WTC11 (cell line): ENCODE data around the gene SYPL1. TPM values are rescaled to one million over a fixed set of nuclear protein-coding genes. Genes with fewer than 3 reads are reported as not detected.

Experiments used
- ATAC-seq: fragments of 200-7000 bp; cut with Tn5 transposase; 2 replicates; pipeline ENCODE4 v1.10.0; 2021; ENCODE audit warnings: mild to moderate bottlenecking, moderate library complexity
- CTCF ChIA-PET: fragments of 300-600 bp; sonication (Branson Sonifier 250); formaldehyde crosslinking; loops from one replicate; lab custom pipeline; 2021; ENCODE audit warnings: antibody characterized with exemption; lab: Charles Lee
- POLR2A ChIA-PET: fragments of 350-600 bp; sonication (Branson Sonifier 250); formaldehyde crosslinking; loops from one replicate; lab custom pipeline; 2021; ENCODE audit warnings: antibody characterized with exemption; lab: Charles Lee
- DNase-seq: peaks from one replicate; pipeline ENCODE4 v3.0.0; 2021; ENCODE audit warnings: low spot score
- H3K27ac Mint-ChIP-seq: 2 replicates; pipeline ENCODE4 v1.8.0; 2021; ENCODE audit warnings: mixed read lengths
- H3K27me3 Mint-ChIP-seq: 2 replicates; pipeline ENCODE4 v1.8.0; 2021; ENCODE audit warnings: low read depth, mild to moderate bottlenecking, moderate library complexity, mixed read lengths
- H3K36me3 Mint-ChIP-seq: 2 replicates; pipeline ENCODE4 v1.8.0; 2021; ENCODE audit warnings: mixed read lengths
- H3K4me1 Mint-ChIP-seq: 2 replicates; pipeline ENCODE4 v1.8.0; 2022; ENCODE audit warnings: mixed read lengths
- H3K4me3 Mint-ChIP-seq: 2 replicates; pipeline ENCODE4 v1.8.0; 2021; ENCODE audit warnings: mild to moderate bottlenecking, moderate library complexity, mixed read lengths
- H3K9me3 Mint-ChIP-seq: 2 replicates; pipeline ENCODE4 v1.8.0; 2021; ENCODE audit warnings: mixed read lengths
- CREM ChIP-seq: sonication (generic); formaldehyde crosslinking; IDR thresholded peaks from 2 replicates; pipeline ENCODE4 v1.8.1; 2022; ENCODE audit warnings: mild to moderate bottlenecking, missing genetic modification reagents, moderate library complexity
- FOXP1 ChIP-seq: sonication (generic); formaldehyde crosslinking; IDR thresholded peaks from 2 replicates; pipeline ENCODE4 v1.8.0; 2022; ENCODE audit warnings: missing genetic modification reagents, mild to moderate bottlenecking, moderate library complexity, borderline replicate concordance
- JUN ChIP-seq: sonication (generic); formaldehyde crosslinking; IDR thresholded peaks from 2 replicates; pipeline ENCODE4 v1.8.0; 2023; ENCODE audit warnings: mild to moderate bottlenecking, missing genetic modification reagents
- KAT7 ChIP-seq: sonication (generic); formaldehyde crosslinking; IDR thresholded peaks from 2 replicates; pipeline ENCODE4 v1.8.1; 2023; ENCODE audit warnings: missing genetic modification reagents, mild to moderate bottlenecking, borderline replicate concordance
- NFATC4 ChIP-seq: fragments of 250-450 bp; sonication (Bioruptor Pico); IDR thresholded peaks from 2 replicates; pipeline ENCODE4 v1.9.0; 2021; ENCODE audit warnings: mild to moderate bottlenecking
- NR1H2 ChIP-seq: sonication (generic); formaldehyde crosslinking; IDR thresholded peaks from 2 replicates; pipeline ENCODE4 v1.9.0; 2021; ENCODE audit warnings: mild to moderate bottlenecking, moderate library complexity, missing genetic modification reagents
- NR3C1 ChIP-seq: sonication (generic); formaldehyde crosslinking; conservative IDR thresholded peaks from 2 replicates; pipeline ENCODE4 v1.8.1; 2023; ENCODE audit warnings: low read depth, mild to moderate bottlenecking, missing genetic modification reagents
- PRRX2 ChIP-seq: fragments of 250-450 bp; sonication (Bioruptor Pico); IDR thresholded peaks from 2 replicates; pipeline ENCODE4 v1.8.0; 2021; ENCODE audit warnings: mild to moderate bottlenecking
- RELA ChIP-seq: sonication (generic); formaldehyde crosslinking; IDR thresholded peaks from 2 replicates; pipeline ENCODE4 v1.8.1; 2022; ENCODE audit warnings: missing genetic modification reagents, mild to moderate bottlenecking, borderline replicate concordance
- SMAD3 ChIP-seq: sonication (generic); formaldehyde crosslinking; IDR thresholded peaks from 2 replicates; pipeline ENCODE4 v1.8.0; 2022; ENCODE audit warnings: missing genetic modification reagents, mild to moderate bottlenecking, borderline replicate concordance
- TCF7 ChIP-seq: sonication (generic); formaldehyde crosslinking; IDR thresholded peaks from 2 replicates; pipeline ENCODE4 v1.8.0; 2022; ENCODE audit warnings: mild to moderate bottlenecking, low read depth, missing genetic modification reagents, moderate library complexity
- TP53 ChIP-seq: sonication (generic); formaldehyde crosslinking; IDR thresholded peaks from 2 replicates; pipeline ENCODE4 v1.8.1; 2023; ENCODE audit warnings: mild to moderate bottlenecking, missing genetic modification reagents
- ZNF317 ChIP-seq: sonication (generic); formaldehyde crosslinking; IDR thresholded peaks from 2 replicates; pipeline ENCODE4 v1.8.1; 2023; ENCODE audit warnings: low read depth, mild to moderate bottlenecking, moderate library complexity, missing genetic modification reagents, borderline replicate concordance
- total RNA-seq: library from RNA; stranded (reverse); gene quantifications from 3 replicates; pipeline ENCODE4 v1.2.3, GENCODE V29; 2021
- TF ChIP-seq, protein P1 (sequence below): fragments of 250-450 bp; sonication (Bioruptor Pico); conservative IDR thresholded peaks from 2 replicates; pipeline ENCODE4 v1.9.0; 2021; ENCODE audit warnings: mild to moderate bottlenecking
- TF ChIP-seq, protein P2 (sequence below): sonication (generic); formaldehyde crosslinking; IDR thresholded peaks from 2 replicates; pipeline ENCODE4 v1.8.1; 2023; ENCODE audit warnings: mild to moderate bottlenecking, missing genetic modification reagents, moderate library complexity
- TF ChIP-seq, protein P3 (sequence below): sonication (generic); formaldehyde crosslinking; IDR thresholded peaks from 2 replicates; pipeline ENCODE4 v1.8.1; 2022; ENCODE audit warnings: mild to moderate bottlenecking, moderate library complexity, missing genetic modification reagents
- TF ChIP-seq, protein P4 (sequence below): fragments of 250-450 bp; sonication (Bioruptor Pico); IDR thresholded peaks from 2 replicates; pipeline ENCODE4 v1.8.0; 2021; ENCODE audit warnings: mild to moderate bottlenecking
- TF ChIP-seq, protein P5 (sequence below): sonication (generic); formaldehyde crosslinking; IDR thresholded peaks from 2 replicates; pipeline ENCODE4 v1.8.1; 2022; ENCODE audit warnings: missing genetic modification reagents, borderline replicate concordance
- TF ChIP-seq, protein P6 (sequence below): sonication (generic); formaldehyde crosslinking; IDR thresholded peaks from 2 replicates; pipeline ENCODE4 v1.8.0; 2022; ENCODE audit warnings: mild to moderate bottlenecking, missing genetic modification reagents

The SYPL1 gene
- total RNA-seq, 1 experiment from 2014 or later = 54.8 TPM

DNA sequence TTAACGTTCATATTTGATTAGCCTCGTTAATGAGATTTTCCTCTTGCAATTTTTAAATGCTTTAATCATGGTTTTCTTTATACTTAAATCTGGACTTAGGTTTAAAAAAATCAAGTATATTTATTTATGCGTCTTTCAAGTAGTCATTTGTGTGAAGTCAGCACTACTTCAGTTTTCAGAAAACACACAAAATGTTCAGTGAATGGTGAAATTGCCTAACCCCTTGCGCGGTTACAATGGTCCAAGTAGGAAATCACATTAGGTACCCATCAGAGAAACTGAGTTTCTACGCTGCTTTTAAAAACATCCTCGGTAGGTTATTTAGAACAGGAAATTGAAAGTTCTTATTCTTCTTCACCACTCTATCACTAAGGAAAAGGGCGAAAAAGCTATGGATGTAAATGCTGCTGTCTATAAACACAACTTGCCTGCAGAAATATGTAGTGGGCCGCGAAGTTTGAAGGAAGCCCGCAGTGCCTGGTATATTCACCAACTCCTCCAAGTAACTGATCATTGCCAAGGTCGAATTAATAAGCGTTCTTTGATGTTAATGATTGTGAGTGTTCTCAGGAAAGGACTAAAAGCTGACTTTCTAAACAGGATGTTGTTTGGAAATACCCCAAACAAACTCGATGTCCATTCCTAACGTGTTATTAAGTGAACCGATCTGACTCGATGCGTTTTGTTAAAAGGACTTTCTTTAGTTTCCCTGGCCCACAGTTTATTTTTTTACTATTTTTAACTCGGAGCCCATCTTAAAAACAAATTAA, 1.0 kb downstream of the SYPL1 start (continued):
- TF ChIP-seq, protein P1, sequence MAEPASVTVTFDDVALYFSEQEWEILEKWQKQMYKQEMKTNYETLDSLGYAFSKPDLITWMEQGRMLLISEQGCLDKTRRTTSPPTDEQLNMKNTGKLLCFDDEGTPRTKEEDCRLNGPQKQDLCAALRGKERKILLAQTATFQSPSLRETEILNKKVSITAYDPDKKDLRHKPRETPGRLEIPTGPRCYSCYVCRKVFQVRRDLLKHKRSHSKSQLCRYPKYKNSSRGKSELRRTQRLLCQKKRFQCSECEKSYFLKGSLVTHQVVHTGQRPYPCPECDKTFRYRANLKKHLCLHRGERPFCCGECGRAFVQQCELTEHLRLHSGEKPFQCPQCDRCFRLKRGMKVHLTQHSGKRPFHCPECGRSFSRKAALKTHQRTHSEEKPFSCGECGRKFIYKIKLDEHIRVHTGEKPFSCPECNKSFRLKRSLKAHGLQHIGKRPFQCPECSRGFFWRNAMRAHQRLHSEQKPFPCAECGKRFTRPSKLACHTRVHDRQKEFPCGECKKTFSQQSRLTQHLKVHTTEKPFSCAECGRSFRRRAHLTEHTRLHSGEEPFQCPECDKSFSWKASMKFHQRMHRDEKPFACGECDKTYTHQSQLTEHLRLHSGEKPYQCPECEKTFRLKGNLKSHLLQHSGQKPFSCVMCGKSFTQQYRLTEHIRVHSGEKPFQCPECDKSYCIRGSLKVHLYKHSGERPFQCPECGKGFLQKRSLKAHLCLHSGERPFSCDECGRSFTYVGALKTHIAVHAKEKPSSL (CRISPR knock-in tag) = no peak
- TF ChIP-seq NR3C1 (CRISPR knock-in tag) = no peak

DNA sequence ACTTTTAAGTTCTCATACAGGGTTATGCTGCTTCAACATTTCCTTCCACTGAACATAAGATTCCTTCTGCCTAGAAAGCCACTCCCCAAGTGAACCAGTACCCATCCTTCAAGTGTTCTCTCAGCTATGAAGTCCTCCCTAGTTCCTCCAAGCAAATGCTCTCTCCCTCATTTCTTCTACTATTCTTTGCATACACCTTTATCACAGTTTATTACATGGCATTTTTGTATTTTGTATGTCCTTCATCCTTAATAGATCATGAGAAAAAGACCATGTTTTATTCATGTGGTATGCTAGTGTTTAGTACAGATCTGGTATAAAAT, 1.9 kb downstream of the SYPL1 start:
- DNase-seq = no peak
- Mint-ChIP-seq H3K9me3 (no peaks in the 10 kb centered on the region), H3K36me3 (peaks cover 2% of the 10 kb centered on the region; the same call in 1 of the 2 replicates), H3K4me1 (peaks cover 42% of the 10 kb centered on the region), H3K27me3 (no peaks in the 10 kb centered on the region), H3K4me3 (peak overlapping the region; percentile 54), H3K27ac (no peak overlapping the region)
- ATAC-seq = no peak
- ChIA-PET CTCF (no interaction called here), POLR2A (no interaction called here)
- TF ChIP-seq RELA (CRISPR knock-in tag) (no peak), KAT7 (no peak), ZNF317 (CRISPR knock-in tag) (no peak), JUN (CRISPR knock-in tag) (no peak), TP53 (CRISPR knock-in tag) (no peak)
- TF ChIP-seq, protein P2, sequence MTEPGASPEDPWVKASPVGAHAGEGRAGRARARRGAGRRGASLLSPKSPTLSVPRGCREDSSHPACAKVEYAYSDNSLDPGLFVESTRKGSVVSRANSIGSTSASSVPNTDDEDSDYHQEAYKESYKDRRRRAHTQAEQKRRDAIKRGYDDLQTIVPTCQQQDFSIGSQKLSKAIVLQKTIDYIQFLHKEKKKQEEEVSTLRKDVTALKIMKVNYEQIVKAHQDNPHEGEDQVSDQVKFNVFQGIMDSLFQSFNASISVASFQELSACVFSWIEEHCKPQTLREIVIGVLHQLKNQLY (CRISPR knock-in tag) = no peak

DNA sequence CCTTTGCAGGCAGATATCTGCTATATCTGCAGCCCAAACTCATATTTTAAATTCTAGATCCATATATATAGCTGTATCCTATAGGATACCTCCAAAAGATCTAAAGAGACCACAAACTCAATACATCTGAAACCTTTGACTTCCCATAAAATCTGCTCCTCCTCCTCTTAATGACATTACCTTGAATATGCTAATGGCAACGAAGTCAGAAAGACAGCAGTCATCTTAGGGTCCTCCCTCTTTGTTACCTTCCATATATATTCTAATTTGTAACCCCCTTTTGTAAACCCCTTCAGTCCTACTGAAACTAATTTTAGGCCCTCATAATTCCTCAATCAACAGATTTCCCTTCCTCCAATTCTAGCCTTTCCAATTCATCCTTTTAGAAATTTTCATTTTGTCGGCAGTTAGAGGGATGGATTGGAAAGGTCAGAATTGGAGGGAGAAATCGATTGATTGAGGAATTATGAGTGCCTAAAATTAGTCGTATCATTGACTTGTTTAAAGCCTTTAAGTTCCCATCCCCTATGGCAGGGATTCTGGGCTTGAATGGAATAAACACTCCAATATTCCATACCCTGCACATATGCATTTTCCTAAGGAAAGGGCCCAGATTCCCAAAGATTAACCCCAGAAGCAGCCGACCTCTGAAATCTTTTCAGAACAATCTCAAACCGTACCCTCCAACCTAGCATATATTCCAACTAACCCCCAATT, 2.4 kb downstream of the SYPL1 start:
- DNase-seq = no peak

DNA sequence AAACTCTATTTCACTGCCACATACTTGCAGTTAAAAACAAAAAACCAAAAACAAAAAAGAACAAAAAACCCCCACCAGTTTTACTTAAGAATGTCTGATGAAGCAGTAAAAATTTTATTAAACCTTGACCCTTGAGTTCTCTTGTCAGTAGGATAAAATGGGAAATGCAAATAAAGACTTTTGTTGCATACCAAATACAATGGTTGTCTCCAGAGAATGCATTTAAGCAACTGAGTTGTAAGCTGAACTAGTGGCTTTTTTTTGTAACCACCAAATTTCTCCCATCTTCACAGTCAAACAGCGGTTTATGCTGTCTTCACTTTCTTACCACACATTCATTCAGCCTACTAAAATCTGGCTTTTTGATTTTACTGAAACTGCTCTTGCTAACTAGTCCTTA, 3.1 kb downstream of the SYPL1 start:
- ATAC-seq (no peak), DNase-seq (no peak)
- Mint-ChIP-seq H3K27ac (peak overlapping the region; percentile 67), H3K9me3 (no peaks in the 10 kb centered on the region), H3K27me3 (no peaks in the 10 kb centered on the region), H3K4me3 (peak overlapping the region; percentile 56), H3K36me3 (peaks cover 2% of the 10 kb centered on the region; the same call in 1 of the 2 replicates), H3K4me1 (peaks cover 40% of the 10 kb centered on the region)
- ChIA-PET CTCF (no interaction called here), POLR2A (no interaction called here)
- TF ChIP-seq CREM (CRISPR knock-in tag) (no peak), FOXP1 (no peak), TCF7 (CRISPR knock-in tag) (no peak), NR1H2 (CRISPR knock-in tag) (no peak)
- TF ChIP-seq, protein P3, sequence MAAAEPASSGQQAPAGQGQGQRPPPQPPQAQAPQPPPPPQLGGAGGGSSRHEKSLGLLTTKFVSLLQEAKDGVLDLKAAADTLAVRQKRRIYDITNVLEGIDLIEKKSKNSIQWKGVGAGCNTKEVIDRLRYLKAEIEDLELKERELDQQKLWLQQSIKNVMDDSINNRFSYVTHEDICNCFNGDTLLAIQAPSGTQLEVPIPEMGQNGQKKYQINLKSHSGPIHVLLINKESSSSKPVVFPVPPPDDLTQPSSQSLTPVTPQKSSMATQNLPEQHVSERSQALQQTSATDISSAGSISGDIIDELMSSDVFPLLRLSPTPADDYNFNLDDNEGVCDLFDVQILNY (CRISPR knock-in tag) = no peak
- TF ChIP-seq, protein P4, sequence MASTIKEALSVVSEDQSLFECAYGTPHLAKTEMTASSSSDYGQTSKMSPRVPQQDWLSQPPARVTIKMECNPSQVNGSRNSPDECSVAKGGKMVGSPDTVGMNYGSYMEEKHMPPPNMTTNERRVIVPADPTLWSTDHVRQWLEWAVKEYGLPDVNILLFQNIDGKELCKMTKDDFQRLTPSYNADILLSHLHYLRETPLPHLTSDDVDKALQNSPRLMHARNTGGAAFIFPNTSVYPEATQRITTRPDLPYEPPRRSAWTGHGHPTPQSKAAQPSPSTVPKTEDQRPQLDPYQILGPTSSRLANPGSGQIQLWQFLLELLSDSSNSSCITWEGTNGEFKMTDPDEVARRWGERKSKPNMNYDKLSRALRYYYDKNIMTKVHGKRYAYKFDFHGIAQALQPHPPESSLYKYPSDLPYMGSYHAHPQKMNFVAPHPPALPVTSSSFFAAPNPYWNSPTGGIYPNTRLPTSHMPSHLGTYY (CRISPR knock-in tag) = no peak

More for the DNA sequence above, 2.4 kb downstream of the SYPL1 start:
- Mint-ChIP-seq H3K27me3 (no peaks in the 10 kb centered on the region), H3K36me3 (peaks cover 2% of the 10 kb centered on the region; the same call in 1 of the 2 replicates), H3K4me1 (peaks cover 42% of the 10 kb centered on the region), H3K4me3 (peak overlapping the region; percentile 56), H3K9me3 (no peaks in the 10 kb centered on the region), H3K27ac (peak overlapping the region; percentile 67; the same call in 1 of the 2 replicates)
- TF ChIP-seq PRRX2 (CRISPR knock-in tag) (no peak), SMAD3 (CRISPR knock-in tag) (no peak), CREM (CRISPR knock-in tag) (no peak), NFATC4 (CRISPR knock-in tag) (no peak)
- TF ChIP-seq, protein P5, sequence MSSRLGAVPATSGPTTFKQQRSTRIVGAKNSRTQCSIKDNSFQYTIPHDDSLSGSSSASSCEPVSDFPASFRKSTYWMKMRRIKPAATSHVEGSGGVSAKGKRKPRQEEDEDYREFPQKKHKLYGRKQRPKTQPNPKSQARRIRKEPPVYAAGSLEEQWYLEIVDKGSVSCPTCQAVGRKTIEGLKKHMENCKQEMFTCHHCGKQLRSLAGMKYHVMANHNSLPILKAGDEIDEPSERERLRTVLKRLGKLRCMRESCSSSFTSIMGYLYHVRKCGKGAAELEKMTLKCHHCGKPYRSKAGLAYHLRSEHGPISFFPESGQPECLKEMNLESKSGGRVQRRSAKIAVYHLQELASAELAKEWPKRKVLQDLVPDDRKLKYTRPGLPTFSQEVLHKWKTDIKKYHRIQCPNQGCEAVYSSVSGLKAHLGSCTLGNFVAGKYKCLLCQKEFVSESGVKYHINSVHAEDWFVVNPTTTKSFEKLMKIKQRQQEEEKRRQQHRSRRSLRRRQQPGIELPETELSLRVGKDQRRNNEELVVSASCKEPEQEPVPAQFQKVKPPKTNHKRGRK (CRISPR knock-in tag) = no peak
- TF ChIP-seq, protein P6, sequence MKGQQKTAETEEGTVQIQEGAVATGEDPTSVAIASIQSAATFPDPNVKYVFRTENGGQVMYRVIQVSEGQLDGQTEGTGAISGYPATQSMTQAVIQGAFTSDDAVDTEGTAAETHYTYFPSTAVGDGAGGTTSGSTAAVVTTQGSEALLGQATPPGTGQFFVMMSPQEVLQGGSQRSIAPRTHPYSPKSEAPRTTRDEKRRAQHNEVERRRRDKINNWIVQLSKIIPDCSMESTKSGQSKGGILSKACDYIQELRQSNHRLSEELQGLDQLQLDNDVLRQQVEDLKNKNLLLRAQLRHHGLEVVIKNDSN (CRISPR knock-in tag) = no peak
- CTCF ChIA-PET = no interaction called here
- POLR2A ChIA-PET = no interaction called here
- no peak for ATAC-seq
